HG03378 (cell line): ENCODE results near the gene PGAM5.
A peak's percentile ranks its signal among the peaks of the same experiment; 100 is the strongest.
"Not testable (repeated sequence)": the region's sequence is repeated elsewhere in the genome, so short reads cannot be mapped to it uniquely, and the experiment has no call there.

ENCODE experiments used
- ATAC-seq: cut with Tn5 transposase; IDR thresholded peaks from one replicate; pipeline ENCODE4 v1.9.1; 2021; ENCODE audit warnings: mild to moderate bottlenecking, moderate library complexity; ENCODE audit not compliant: unreplicated experiment

PGAM5 gene

GRCh38 chr12:132741620-132742019, 31.0 kb downstream of the PGAM5 start:
- ATAC-seq = no peak

DNA sequence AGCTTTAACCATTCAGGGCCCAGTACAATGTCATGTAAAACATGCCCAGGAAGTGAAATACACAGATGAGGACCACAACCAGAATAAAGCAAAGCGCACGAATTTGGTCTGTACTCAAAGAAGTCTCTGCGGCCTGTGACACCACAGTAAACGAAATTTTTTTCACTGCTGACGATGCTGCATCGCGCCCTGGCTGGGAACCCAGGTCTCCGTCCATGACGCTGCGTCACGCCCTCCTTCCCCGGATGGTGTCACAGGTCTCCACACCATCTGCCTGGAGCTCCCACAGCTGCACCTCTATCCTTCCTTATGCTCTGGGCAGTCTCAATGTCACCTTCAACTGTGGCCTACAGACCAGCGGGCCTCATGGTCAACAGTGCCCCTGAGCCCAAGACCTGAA, 33.2 kb downstream of the PGAM5 start:
- ATAC-seq = no peak

DNA sequence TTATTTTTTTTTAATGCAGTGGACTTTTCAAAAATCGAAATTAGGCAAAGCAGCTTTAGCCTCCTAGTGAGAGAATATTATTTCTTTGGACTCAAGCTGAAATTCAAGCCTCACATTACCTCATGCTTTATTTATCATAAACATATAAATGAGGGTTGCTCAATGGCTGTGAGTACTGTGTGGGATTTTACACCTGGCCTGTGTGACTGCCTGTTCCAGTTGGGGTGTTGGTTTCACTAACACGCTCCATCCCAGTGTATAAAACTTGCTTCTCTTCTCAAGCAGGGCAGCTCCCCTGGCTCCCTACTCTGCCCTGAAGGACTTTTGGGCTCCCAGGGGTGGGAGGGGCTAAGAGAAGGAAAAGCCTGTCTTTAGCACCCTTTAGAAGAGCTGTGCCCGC, 36.0 kb downstream of the PGAM5 start:
- ATAC-seq = no peak

GRCh38 chr12:132747395-132747794, 36.8 kb downstream of the PGAM5 start:
- ATAC-seq = no peak

GRCh38 chr12:132747896-132748295, 37.3 kb downstream of the PGAM5 start:
- no peak for ATAC-seq

GRCh38 chr12:132748319-132748718, 37.7 kb downstream of the PGAM5 start:
- no peak for ATAC-seq

- ATAC-seq = not testable (repeated sequence)
Observed at GRCh38 chr12:132753670-132754069, 43.0 kb downstream of the PGAM5 start.

DNA sequence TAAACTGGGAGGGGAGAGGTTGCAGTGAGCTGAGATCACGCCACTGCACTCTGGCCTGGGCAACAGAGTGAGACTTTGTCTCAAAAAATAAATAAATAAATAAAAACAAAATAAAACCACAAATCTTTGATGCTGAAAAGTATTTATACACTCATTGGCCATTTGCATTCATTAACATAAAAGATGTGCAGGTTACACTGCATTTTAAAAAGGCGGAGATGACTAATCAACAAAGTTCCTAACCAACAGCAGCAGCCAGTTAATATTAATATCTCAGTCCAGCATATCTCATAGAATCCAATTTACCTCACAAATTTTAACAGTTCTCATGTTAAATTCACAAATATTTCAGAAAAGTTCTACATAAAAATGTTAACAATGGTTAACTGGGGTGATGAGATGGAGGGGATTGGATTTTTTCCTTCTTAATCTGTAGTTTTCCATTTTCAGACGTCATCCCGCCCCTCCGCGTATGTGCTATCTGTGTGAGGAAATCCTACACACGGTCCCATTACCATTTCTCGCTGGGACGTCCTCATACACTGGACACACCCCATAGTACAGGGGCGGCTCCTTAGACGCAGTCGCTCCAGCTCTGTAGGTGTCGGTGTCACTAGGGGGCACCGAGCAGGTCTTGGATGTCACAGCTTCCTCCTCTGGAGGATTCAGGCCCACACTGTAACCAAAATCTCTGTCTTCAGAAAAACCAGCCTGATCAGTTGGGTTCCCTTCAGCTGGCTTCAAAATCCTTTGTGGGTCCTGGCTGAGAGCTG, 43.7 kb downstream of the PGAM5 start:
- no peak for ATAC-seq

DNA sequence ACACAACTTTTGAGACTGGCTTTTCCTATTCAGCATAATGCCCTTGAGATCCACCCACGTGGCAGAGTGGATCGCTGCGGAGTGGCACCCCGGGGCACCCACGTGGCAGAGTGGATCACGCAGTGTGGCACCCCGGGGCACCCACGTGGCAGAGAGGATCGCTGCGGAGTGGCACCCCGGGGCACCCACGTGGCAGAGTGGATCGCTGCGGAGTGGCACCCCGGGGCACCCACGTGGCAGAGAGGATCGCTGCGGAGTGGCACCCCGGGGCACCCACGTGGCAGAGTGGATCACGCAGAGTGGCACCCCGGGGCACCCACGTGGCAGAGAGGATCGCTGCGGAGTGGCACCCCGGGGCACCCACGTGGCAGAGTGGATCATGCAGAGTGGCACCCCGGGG, 48.2 kb downstream of the PGAM5 start:
- ATAC-seq = not testable (repeated sequence)

DNA sequence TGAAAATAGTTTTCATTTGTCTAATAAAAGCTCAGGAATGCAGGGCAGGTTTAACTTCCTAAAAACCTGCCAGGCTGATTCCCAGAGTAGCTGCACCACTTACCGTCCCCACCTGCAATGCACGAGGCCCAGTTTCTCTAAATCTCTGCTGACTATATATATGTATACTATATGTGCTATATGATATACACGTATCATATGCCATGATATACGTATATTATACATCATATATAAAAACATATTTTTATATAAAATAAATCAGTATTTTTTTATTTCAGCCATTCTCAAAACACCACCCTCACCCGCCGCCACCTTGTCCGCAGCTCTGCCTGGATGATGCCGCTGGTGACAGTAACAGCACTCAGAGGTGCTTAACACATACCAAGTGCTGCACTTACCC, 48.7 kb downstream of the PGAM5 start:
- no peak for ATAC-seq

DNA sequence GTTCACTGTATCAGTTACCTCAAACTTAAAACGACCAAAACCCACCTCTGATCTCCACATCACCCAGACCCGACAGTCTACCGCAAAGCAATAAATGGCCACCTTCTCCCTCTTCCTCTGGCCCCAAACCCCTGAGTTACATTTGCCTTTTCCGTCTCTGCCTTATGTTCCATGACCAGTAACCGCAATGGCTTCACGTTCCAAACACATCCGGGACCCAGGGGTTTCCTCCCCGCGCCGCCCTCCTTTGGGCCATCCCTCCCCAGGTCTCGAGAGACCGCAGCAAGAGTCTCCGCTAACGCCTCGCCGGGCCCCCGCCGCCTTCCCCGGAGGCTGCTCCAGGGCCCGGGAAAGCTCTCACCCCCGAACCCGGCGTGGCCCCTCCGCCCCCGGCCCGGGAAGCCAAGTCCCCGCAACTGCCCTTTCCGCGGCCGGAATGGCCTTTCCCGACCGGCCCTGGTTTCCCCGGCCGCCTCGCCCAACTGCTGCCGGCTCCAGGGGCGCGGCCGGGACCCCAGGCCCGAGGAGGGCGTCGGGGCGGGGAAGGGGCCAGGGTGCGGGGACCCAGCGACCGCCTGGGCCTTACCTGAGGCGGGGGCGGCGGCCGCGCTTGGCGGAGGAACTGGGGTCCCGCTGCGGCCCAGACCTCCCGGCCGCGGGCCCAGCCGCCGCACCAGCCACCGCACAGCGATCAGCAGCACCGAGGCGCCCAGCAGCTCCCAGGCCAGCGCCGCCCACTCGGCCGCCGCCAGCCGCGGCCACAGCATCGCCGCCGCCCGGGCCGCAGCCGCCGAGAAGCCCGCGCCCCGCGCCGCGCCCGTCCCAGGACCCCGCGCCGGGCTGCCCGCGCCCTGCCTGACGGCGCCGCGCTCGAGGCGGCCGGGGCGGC, 50.6 kb downstream of the PGAM5 start, which contains the start of gene ANKLE2:
Gene ANKLE2, minus strand, starts transcription at position 801 of the 889 bp plus-strand sequence. Its CDS starts 34 bp downstream, at position 767.
- no peak for ATAC-seq

GRCh38 chr12:132761921-132762583, 51.4 kb downstream of the PGAM5 start:
- peak; percentile 38 for ATAC-seq

DNA sequence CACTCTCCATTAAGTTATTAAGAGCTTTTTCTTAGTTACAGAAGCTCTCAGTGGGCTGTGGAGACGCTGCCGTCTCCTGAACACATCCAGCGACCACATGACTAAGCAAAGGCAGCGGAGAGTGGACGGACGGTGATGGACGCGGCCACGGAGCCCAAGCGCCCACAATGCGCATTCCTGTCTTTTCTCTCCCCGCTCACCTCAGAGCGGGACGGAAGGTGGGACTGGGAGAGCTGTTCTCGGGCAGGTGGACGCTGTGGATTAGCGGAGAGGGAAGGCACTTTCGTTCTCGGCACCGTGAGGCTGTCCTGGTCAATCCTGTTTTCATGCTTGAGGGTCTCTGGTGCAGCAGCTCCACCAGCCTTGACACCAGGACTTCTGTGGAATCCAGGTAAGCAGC, 53.6 kb downstream of the PGAM5 start:
- no peak for ATAC-seq

- ATAC-seq = no peak
Observed at GRCh38 chr12:132765361-132765760, 54.7 kb downstream of the PGAM5 start.

- no peak for ATAC-seq
Observed at GRCh38 chr12:132766380-132767085, 55.9 kb downstream of the PGAM5 start.

- ATAC-seq = no peak
Observed at GRCh38 chr12:132771126-132771838, 60.6 kb downstream of the PGAM5 start.
